GM12801 (cell line): Measurements from ENCODE around the gene PIK3R2.

ENCODE experiments used
- CTCF ChIP-seq: IDR thresholded peaks from one replicate; pipeline ENCODE4 v1.5.1; 2011; ENCODE audit warnings: control low read depth; ENCODE audit not compliant: insufficient read length; ENCODE audit errors: extremely low read depth

Gene PIK3R2

GRCh38 chr19:18164072-18164471 is 11.1 kb downstream of the PIK3R2 start:
- TF ChIP-seq CTCF, result no peak

DNA sequence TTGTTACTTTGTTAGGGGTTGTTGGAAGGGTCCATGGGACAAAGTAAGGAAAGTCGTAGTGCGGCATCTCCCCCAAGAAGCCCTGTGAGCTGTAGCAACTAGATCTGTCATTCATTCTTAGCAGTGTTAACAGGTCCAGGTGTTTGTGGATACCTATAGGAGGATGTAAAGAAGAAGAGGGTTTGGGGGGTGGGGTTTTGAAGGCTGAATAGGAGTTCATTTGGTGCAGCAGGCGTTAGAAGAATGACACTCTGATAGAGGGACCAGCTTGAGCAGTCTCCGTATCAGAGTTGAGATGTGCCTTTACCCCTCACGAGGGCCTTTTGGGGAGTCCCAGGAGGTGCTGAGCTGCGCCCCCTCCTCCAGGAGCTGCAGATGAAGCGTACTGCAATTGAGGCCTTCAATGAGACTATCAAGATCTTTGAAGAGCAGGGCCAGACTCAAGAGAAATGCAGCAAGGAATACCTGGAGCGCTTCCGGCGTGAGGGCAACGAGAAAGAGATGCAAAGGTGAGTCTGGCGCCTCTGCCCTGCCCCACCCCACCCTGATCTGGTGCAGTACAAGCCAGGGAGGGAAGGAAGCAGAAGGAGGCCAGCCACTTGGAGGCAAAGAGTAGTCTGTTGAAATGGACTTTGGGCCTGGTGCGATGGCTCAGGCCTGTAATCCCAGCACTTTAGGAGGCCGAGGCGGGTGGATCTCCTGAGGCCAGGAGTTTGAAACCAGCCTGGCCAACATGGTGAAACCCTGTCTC is 13.0 kb downstream of the PIK3R2 start:
- TF ChIP-seq CTCF, result no peak

- no peak for TF ChIP-seq CTCF
Observed at GRCh38 chr19:18167011-18167410, 14.0 kb downstream of the PIK3R2 start.

GRCh38 chr19:18167975-18168645 is 15.1 kb downstream of the PIK3R2 start:
- TF ChIP-seq CTCF, result no peak

- TF ChIP-seq CTCF, result no peak
Observed at GRCh38 chr19:18168673-18169381, 15.9 kb downstream of the PIK3R2 start.

DNA sequence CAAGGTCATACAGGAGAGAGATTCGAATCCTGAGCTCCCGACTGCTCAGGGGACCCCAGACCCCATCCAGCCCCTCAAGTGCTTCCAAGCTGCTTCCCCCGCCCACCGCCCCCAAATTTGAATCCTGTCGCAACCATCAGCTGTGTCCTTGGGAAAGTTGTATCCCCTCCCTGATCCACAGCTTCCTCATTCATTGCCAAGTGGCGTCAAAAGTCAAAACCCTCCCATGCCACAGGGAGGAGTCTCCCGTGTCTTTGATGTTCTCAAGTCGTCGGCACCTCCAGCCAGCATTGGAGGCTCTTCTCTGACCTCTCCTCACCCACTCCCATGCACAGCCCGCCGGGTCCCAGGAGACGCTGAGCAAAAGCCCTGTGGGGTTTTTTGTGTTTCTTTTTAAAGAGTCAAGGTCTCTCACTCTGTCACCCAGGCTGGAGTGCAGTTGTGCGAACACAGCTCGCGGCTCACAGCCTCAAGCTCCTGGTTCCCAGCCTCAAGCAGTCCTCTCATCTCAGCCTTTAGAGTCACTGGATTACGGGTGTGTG is 17.8 kb downstream of the PIK3R2 start:
- no peak for TF ChIP-seq CTCF
